ENCODE data around the gene ZNF784. TPM values are rescaled to one million over a fixed set of nuclear protein-coding genes. Genes with fewer than 3 reads are reported as not detected.

Gene ZNF784
- total RNA-seq, 1 experiment from 2014 or later: 9.9 TPM

GRCh38 chr19:55647732-55648584 is 23.6 kb upstream of the ZNF784 start, which contains the start of gene CCDC106 (continued):
- TF ChIP-seq PRRX2 (CRISPR knock-in tag; IDR thresholded peaks at IDR 0.05) (no peak), ZNF219 (CRISPR knock-in tag; IDR thresholded peaks at IDR 0.05; ENCODE audit: borderline replicate concordance) (0 out of 2 replicates have a peak, but pooled peaks have one; percentile 19), SP1 (CRISPR knock-in tag; conservative IDR thresholded peaks at IDR 0.05) (peak; percentile 74), ZNF396 (CRISPR knock-in tag; IDR thresholded peaks at IDR 0.05; ENCODE audit: borderline replicate concordance) (no peak), ELF4 (CRISPR knock-in tag; IDR thresholded peaks at IDR 0.05; ENCODE audit: low read depth) (0 out of 2 replicates have a peak, but pooled peaks have one; percentile 59), CTCF (IDR thresholded peaks at IDR 0.05) (no peak), CREB1 (CRISPR knock-in tag; IDR thresholded peaks at IDR 0.05) (no peak), ATF1 (CRISPR knock-in tag; IDR thresholded peaks at IDR 0.05) (no peak), TEAD4 (CRISPR knock-in tag; IDR thresholded peaks at IDR 0.05) (0 out of 2 replicates have a peak, but pooled peaks have one; percentile 39), ZNF263 (CRISPR knock-in tag; IDR thresholded peaks at IDR 0.05; ENCODE audit: low read depth) (no peak), FOXP1 (CRISPR knock-in tag; IDR thresholded peaks at IDR 0.05; ENCODE audit: borderline replicate concordance) (0 out of 2 replicates have a peak, but pooled peaks have one; percentile 12), ZNF416 (CRISPR knock-in tag; IDR thresholded peaks at IDR 0.05) (0 out of 2 replicates have a peak, but pooled peaks have one; percentile 53), CBFB (CRISPR knock-in tag; IDR thresholded peaks at IDR 0.05; ENCODE audit: low read depth) (no peak), HMGA2 (CRISPR knock-in tag; IDR thresholded peaks at IDR 0.05) (no peak), SMAD4 (CRISPR knock-in tag; IDR thresholded peaks at IDR 0.05) (0 out of 2 replicates have a peak, but pooled peaks have one; percentile 41)
- TF ChIP-seq, protein P1, sequence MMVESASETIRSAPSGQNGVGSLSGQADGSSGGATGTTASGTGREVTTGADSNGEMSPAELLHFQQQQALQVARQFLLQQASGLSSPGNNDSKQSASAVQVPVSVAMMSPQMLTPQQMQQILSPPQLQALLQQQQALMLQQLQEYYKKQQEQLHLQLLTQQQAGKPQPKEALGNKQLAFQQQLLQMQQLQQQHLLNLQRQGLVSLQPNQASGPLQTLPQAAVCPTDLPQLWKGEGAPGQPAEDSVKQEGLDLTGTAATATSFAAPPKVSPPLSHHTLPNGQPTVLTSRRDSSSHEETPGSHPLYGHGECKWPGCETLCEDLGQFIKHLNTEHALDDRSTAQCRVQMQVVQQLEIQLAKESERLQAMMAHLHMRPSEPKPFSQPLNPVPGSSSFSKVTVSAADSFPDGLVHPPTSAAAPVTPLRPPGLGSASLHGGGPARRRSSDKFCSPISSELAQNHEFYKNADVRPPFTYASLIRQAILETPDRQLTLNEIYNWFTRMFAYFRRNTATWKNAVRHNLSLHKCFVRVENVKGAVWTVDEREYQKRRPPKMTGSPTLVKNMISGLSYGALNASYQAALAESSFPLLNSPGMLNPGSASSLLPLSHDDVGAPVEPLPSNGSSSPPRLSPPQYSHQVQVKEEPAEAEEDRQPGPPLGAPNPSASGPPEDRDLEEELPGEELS (CRISPR knock-in tag; IDR thresholded peaks at IDR 0.05): peak; percentile 87
- TF ChIP-seq, protein P2, sequence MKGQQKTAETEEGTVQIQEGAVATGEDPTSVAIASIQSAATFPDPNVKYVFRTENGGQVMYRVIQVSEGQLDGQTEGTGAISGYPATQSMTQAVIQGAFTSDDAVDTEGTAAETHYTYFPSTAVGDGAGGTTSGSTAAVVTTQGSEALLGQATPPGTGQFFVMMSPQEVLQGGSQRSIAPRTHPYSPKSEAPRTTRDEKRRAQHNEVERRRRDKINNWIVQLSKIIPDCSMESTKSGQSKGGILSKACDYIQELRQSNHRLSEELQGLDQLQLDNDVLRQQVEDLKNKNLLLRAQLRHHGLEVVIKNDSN (CRISPR knock-in tag; IDR thresholded peaks at IDR 0.05): no peak
- TF ChIP-seq, protein P3, sequence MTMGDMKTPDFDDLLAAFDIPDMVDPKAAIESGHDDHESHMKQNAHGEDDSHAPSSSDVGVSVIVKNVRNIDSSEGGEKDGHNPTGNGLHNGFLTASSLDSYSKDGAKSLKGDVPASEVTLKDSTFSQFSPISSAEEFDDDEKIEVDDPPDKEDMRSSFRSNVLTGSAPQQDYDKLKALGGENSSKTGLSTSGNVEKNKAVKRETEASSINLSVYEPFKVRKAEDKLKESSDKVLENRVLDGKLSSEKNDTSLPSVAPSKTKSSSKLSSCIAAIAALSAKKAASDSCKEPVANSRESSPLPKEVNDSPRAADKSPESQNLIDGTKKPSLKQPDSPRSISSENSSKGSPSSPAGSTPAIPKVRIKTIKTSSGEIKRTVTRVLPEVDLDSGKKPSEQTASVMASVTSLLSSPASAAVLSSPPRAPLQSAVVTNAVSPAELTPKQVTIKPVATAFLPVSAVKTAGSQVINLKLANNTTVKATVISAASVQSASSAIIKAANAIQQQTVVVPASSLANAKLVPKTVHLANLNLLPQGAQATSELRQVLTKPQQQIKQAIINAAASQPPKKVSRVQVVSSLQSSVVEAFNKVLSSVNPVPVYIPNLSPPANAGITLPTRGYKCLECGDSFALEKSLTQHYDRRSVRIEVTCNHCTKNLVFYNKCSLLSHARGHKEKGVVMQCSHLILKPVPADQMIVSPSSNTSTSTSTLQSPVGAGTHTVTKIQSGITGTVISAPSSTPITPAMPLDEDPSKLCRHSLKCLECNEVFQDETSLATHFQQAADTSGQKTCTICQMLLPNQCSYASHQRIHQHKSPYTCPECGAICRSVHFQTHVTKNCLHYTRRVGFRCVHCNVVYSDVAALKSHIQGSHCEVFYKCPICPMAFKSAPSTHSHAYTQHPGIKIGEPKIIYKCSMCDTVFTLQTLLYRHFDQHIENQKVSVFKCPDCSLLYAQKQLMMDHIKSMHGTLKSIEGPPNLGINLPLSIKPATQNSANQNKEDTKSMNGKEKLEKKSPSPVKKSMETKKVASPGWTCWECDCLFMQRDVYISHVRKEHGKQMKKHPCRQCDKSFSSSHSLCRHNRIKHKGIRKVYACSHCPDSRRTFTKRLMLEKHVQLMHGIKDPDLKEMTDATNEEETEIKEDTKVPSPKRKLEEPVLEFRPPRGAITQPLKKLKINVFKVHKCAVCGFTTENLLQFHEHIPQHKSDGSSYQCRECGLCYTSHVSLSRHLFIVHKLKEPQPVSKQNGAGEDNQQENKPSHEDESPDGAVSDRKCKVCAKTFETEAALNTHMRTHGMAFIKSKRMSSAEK (CRISPR knock-in tag; IDR thresholded peaks at IDR 0.05; ENCODE audit: borderline replicate concordance): no peak
- TF ChIP-seq, protein P4, sequence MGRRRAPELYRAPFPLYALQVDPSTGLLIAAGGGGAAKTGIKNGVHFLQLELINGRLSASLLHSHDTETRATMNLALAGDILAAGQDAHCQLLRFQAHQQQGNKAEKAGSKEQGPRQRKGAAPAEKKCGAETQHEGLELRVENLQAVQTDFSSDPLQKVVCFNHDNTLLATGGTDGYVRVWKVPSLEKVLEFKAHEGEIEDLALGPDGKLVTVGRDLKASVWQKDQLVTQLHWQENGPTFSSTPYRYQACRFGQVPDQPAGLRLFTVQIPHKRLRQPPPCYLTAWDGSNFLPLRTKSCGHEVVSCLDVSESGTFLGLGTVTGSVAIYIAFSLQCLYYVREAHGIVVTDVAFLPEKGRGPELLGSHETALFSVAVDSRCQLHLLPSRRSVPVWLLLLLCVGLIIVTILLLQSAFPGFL (CRISPR knock-in tag; IDR thresholded peaks at IDR 0.05; ENCODE audit: borderline replicate concordance): 0 out of 2 replicates have a peak, but pooled peaks have one; percentile 14
- TF ChIP-seq, protein P5, sequence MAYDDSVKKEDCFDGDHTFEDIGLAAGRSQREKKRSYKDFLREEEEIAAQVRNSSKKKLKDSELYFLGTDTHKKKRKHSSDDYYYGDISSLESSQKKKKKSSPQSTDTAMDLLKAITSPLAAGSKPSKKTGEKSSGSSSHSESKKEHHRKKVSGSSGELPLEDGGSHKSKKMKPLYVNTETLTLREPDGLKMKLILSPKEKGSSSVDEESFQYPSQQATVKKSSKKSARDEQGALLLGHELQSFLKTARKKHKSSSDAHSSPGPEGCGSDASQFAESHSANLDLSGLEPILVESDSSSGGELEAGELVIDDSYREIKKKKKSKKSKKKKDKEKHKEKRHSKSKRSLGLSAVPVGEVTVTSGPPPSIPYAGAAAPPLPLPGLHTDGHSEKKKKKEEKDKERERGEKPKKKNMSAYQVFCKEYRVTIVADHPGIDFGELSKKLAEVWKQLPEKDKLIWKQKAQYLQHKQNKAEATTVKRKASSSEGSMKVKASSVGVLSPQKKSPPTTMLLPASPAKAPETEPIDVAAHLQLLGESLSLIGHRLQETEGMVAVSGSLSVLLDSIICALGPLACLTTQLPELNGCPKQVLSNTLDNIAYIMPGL (CRISPR knock-in tag; IDR thresholded peaks at IDR 0.05): peak; percentile 85
- TF ChIP-seq, protein P6, sequence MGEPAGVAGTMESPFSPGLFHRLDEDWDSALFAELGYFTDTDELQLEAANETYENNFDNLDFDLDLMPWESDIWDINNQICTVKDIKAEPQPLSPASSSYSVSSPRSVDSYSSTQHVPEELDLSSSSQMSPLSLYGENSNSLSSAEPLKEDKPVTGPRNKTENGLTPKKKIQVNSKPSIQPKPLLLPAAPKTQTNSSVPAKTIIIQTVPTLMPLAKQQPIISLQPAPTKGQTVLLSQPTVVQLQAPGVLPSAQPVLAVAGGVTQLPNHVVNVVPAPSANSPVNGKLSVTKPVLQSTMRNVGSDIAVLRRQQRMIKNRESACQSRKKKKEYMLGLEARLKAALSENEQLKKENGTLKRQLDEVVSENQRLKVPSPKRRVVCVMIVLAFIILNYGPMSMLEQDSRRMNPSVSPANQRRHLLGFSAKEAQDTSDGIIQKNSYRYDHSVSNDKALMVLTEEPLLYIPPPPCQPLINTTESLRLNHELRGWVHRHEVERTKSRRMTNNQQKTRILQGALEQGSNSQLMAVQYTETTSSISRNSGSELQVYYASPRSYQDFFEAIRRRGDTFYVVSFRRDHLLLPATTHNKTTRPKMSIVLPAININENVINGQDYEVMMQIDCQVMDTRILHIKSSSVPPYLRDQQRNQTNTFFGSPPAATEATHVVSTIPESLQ (CRISPR knock-in tag; IDR thresholded peaks at IDR 0.05): no peak
